ENCODE results near the gene LRP11.
"Not testable (repeated sequence)": the region's sequence is repeated elsewhere in the genome, so short reads cannot be mapped to it uniquely, and the experiment has no call there.

Gene LRP11

DNA sequence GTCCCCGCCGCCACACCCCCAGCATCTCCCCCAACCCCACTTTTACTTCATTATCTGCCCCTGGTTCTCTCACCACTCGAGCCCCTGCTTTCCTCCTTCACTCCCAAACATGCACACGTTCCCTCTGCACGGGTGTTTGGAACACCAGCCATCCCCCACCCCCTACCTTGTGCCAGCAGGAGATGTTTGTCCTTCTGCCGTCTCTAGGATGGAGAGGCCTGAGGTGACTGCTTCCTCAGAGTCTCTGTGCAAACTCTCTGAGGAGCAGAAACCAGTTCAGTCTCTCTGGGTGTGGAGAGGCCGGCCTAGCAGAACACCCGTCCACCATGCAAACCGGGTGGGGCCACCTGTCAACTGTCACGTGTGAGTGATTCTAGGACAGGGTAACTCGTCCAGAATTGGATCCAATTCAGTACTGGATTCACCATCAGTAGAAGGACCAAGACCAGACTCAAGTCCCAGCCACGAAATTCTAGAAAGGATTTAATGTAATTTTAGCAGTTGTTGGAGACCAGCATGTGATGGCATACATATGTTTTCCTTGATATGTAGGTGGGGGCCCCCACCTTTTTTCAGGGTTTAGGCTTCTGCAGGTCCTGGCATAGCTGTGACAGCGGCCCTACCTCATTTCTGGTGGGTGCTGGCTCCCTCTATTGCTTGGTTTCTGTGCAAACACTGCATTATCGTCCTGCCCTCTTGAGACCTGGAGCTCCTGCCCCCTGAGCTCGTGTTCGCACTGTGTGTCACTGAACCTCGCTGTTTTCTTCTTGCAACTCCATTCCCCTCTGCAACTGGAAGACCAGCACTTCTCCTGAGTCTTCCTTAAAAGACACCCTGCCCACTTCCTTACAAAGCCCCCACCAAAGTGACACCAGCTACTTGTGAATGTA lies 33.9 kb upstream of the LRP11 start, which contains the start of gene RAET1E:
RAET1E (minus strand) TSS at position 259 of the 890 bp plus-strand sequence. CDS start 7,212 bp downstream, outside the sequence.
- DNase-seq (ENCODE audit: low read depth), result no peak

DNA sequence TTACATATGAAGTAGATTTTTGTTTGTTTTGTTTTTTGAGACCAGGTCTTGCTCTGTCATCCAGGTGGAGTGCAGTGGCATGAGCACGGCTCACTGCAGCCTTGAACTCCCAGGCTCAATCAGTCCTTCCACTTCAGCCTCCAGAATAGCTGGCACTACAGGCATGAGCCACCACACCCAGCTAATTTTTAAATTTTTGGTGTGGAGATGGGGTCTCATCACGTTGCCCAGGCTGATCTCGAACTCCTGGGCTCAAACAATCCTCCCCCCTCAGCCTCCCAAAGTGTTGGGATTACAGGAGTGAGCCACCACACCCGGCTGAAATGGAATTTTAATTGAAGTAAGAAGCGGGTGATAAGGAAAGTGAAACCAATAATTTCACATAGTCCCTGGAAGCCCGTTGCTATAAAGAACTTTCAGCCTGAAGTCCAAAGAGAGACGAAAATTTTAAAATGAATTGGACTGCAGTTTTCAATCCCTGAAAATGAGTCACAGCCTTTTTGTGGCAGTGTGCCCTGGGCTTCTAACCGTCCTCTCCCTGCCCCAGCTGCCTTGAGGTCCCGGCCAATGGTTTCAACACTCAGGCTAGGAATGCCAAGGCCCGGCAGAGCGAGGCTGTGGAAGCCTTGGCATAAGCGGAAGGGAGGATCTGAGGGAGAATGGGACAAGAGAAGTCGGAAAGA lies 33.0 kb upstream of the LRP11 start:
- no peak for DNase-seq (ENCODE audit: low read depth)

DNA sequence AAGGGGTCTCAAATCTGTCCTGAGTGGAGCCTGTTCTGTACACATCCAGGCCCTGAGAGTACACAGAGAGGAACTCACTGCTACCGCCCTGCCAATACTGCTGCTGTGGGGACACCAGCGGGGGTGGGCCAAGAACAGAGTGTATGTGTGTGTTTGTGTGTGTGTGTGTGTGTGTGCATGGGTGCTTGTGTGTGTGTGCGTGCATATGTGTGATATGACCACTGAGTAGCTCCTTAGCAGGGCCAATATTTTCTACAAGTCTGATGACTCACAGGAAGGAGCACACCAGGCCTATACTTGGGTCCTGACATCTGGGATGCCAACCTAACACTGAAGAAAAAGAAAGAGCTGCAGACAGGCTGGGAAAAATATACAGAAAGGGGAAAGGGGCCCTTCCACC lies 32.3 kb upstream of the LRP11 start:
- no peak for DNase-seq (ENCODE audit: low read depth)

DNA sequence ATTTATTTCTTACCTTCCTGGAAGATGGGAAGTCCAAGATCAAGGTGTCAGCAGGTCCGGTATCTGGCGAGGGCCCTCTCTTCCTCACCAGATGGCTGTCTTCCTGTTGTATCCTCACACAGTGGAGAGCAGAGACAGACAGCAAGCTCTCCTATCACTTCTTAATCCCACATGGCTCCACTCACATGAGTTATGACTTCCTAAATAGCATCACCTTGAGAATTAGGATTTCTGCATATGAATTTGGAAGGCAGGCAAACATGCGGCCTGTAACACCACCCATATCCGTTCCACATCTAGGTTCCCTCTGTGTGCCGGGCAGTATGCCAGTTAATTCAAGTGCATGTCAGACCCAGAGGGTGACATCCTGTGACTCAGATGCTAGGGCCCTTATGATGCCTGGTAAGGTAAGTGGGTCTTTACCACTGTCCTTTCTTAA lies 31.7 kb upstream of the LRP11 start:
- no peak for DNase-seq (ENCODE audit: low read depth)

DNA sequence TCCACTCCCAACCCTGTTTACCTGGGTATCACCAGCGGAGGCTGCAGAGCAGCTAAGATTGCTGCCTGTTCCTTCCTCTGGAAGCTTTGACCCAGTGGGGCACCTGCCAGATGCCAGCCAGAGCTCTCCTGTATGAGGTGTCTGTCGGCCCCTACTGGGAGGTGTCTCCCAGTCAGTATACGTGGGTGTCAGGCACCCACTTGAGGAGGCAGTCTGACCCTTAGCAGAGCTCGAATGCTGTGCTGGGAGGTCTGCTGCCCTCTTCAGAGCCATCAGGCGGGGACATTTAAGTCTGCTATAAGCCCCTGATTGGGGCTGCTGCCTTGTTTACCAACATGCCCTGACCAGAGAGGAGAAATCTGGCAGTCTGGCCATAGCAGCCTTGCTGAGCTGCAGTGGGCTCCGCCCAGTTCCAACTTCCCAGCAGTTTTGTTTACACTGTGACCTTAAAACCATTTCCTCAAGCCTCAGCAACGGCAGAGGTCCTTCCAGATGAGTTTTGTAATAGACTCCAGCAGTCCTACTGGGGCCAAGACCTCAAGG lies 31.0 kb upstream of the LRP11 start:
- DNase-seq (ENCODE audit: low read depth), result no peak

DNA sequence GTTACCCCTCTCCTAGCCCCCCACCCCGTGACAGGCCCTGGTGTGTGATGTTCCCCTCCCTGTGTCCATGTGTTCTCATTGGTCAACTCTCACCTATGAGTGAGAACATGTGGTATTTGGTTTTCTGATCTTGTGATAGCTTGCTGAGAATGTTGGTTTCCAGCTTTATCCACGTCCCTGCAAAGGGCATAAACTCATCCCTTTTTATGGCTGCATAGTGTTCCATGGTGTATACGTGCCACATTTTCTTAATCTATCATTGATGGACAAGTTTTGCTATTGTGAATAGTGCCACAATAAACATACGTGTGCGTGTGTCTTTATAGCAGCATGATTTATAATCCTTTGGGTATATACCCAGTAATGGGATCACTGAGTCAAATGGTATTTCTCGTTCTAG lies 27.7 kb upstream of the LRP11 start:
- DNase-seq (ENCODE audit: low read depth), result not testable (repeated sequence)

DNA sequence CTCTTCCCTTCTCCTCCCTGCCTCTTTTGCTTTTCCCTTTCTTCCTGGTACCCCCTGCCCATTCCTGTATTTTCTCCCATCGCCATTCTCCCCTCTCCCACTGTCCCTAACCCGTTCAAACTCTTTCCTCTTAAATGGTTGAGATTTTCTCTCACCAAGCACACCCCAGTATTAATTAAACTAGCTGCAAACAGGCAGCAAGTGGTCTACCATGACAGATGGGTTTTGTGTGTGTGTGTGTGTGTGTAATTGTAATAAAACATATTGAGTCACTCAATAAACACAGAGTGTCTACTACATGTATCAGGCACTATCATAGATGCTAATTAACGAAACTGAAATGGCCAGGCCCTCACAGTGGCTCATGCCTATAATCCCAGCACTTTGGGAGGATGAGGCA lies 27.1 kb upstream of the LRP11 start:
- no peak for DNase-seq (ENCODE audit: low read depth)

DNA sequence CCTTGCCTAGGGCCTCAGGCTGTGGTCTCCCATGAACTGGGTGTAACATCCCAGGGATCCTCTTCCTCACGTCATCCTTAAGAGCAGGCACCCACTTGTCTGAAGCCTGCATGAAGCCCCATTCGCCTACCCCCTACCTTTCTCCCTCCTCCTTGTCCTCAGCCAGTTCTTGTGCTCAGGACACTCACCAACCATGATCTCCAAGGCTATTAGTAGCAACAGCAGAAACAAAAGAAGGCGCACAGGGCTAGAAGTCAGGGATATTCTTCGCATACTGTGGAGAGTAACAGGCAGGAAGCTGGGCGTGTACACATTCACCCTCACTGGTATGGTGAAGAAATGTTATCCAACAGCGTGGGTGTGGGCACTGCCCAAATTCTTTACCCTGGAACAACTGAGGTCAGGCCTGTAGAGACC lies 26.5 kb upstream of the LRP11 start:
- no peak for DNase-seq (ENCODE audit: low read depth)

DNA sequence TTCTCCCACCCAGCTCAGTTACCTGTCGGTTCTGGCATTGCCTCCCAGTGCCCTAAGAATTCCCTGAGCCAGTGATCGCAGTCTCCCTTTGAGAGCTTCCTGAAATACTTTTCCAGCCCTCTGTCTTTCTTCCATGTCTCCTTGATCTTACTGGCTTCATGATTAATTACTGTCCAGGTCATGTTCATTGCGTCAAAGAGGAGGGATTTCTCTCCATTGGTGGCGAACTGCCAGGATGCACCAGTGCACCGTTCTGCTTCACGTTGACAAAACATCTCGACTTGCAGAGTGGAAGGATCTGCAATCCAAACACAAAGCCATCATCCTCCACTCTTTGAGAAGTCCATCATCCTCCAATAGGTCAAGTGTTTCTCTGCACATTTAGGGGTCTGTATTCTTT lies 25.2 kb upstream of the LRP11 start:
- no peak for DNase-seq (ENCODE audit: low read depth)

DNA sequence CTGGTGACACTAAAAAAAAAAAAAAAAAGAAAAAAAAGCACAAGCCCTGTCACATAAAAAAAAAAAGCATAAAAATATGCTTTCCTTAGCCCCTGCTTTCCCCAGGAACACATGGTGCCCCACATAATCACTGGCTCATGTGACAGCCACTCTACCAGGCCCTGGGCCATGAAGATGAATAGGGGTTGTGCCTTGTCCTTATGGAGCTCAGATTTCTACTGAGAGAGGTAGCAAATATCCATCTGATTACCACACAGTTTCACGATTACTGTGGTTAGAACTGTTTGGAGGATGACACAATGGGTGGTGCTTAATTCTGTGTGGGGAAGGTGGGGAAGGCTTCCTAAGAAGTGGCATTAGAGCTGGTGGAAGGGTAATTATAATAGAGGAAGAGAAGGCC lies 24.5 kb upstream of the LRP11 start:
- DNase-seq (ENCODE audit: low read depth), result no peak

DNA sequence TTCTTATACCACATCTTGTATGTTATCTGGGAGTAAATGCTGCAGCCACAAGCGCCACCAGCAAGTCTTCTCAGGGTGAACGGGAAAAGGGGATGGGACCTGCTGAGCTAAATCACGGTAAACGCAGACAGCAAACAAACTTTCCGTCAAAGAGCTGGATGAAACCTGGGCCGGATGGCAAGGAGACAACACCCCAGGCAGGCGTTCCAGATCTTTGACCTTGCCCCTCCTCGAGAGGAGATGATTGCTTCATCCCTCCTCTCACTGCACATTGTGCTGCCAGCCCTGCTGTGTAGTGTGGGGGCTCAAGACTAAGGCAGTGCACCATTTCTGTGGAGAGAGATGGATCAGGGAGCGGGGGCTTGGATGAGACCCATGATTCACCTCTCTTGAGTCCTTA lies 23.9 kb upstream of the LRP11 start:
- DNase-seq (ENCODE audit: low read depth), result no peak

DNA sequence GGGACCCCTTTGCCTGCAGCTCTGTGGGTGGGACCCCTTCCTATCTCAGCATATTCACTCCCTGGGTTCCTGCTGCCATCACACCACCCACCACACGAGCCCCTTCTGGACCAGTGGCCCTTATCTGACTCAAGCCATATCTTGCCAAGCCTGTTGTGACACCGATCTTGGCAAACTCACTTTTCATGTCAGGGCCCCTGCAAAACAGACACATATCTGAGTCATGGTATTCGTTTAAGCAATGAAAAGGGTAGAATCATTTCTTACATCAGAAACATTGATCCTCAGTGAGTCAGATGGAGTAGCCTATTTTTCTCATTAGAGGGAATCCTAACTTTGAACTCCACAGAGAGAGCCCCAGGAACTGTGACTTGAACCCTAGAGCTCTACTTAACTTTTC lies 23.2 kb upstream of the LRP11 start:
- no peak for DNase-seq (ENCODE audit: low read depth)

DNA sequence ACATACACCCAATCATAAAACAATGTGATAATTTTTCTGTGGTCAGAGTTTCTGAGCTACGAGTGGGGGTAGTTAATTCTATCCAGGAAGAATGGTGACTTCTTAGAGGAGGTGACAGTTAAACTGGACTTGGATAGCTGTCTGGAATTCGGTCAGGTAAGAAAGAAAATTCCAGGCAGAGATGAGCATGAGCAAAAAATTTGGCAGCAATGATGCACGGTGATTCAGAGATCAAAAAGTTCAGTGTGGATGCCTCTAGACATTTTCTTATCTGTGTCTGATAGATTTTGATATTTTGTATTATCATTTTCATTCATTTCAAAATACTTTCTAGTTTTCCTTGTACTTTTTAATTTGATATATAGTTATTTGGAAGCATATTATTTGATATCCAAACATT lies 21.7 kb upstream of the LRP11 start:
- no peak for DNase-seq (ENCODE audit: low read depth)

DNA sequence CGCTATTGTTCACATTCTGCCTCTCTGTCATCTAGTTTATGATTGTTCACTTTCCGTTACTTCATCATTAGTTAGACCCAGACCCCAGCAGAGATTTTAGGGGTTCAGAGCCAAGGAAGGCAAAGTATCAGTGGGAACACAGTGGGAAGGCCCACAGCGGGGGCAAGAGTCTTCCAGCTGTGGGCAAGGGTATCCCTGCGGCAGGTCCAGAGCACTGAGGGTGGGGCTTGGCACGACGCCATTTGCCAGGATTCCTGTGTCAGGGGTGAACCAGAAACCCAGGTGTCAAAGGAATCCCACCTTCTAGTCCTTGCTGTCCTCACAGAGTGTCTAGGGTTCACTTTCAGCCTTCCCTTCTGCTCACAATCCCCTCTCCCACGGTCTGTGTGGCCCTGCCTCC lies 20.5 kb upstream of the LRP11 start:
- DNase-seq (ENCODE audit: low read depth), result no peak

DNA sequence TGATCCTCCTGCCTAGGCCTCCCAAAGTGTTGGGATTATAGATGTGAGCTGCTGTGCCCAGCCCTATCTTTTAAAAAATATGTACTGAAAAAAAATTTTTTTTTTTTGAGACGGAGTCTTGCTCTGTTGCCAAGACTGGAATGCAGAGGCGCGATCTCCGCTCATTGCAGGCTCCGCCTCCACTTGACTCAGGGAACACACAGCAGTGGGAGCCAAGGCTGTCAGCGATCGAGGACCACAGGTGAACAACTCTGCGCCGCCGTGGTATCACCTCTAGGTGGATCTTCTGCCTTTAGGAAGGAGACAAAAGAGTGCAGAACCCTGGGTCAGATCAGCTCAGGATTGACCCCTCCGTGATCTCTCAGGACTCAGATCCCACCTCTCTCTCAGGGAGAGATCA lies 20.1 kb upstream of the LRP11 start:
- DNase-seq (ENCODE audit: low read depth), result no peak

DNA sequence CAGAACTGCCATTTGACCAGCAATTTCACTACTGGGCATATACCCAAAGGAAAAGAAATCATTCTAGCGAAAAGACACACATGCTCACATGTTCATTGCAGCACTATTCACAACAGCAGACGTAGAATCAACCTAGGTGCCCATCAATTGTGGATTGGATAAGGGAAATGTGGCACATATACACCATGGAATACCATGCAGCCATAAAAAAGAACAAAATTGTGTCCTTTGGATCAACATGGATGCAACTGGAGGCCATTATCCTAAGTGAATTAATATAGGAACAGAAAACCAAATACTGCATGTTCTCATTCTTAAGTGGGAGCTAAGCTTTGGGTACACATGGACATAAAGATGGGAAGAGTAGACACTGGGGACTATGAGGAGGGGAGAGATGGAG lies 17.7 kb upstream of the LRP11 start:
- no peak for DNase-seq (ENCODE audit: low read depth)

DNA sequence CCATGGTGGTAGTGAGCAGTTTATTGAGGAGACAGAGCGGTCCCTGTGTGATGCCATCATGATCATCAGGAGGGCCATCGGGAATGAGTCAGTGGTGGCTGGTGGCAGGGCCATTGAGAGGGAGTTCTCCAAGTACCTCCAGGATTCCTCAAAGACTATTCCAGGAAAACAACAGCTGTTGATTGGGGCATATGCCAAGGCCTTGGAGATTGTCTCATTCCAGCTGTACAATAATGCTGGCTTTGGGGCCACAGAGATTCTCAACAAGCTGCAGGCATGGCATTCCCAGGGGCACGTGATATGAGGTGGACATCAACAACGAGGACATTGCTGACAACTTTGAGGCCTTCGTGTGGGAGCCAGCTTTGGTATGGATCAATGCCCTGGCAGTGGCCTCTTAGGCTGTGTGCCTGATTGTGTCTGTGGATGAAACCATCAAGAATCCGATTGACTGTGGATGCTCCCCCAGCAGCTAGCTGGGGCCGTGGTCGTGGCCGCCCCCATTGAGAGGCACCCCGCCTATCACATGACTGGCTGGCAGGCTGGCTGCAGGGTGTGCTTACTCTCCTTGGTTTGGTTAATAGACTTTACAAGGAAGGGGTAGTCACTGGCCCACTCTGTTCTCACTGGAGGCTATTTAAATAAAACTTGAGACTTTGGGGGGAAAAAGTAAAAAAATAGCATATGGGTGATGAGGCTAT lies 17.1 kb upstream of the LRP11 start:
- no peak for DNase-seq (ENCODE audit: low read depth)

DNA sequence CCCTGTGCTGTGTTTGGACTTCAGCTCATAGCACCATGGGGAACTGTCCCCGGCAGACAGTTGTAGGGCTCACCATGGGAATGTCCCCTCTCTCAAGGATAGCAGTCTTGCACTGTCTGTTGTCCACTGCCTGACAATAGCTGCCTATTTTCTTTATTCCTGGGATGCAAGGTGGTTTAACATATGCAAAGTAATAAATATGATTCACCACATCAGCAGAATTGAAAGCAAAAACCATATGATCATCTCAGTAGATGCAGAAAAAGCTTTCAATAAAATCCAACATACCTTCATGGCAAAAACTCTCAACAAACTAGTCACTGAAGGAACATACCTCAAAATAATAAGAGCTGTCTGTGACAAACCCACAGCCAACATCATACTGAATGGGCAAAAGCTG lies 13.5 kb upstream of the LRP11 start:
- no peak for DNase-seq (ENCODE audit: low read depth)

DNA sequence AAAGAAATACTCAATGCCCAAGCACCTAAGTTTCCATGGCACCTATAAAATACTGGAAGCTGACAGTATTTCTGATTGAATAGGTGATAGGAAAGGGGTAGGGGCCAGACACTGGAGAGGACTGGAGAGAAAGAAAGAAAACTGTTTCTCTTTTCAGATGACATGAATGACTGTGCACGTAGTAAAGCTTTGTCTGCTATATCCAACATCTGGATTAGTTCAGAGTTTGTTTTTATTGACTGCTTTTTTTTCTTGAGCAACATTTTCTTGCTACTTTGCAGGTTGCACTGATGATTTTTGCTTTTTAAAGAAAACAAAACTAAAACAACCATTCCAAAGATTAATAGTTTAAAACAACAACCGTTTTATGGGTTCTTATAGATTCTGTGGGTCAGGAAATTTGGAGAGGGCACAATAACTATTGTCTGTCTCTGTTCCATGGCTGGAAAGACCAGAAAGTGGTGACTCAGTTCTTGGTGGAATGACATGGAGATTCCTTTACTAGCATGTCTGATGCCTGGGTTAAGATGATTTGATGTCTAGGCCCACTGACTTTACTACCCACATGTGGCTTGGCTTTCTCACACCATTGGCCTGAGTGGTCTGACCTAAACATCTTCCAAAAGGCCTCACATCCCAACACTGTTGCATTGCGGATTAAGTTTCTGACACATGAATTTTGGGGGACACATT lies 12.2 kb upstream of the LRP11 start:
- no peak for DNase-seq (ENCODE audit: low read depth)

DNA sequence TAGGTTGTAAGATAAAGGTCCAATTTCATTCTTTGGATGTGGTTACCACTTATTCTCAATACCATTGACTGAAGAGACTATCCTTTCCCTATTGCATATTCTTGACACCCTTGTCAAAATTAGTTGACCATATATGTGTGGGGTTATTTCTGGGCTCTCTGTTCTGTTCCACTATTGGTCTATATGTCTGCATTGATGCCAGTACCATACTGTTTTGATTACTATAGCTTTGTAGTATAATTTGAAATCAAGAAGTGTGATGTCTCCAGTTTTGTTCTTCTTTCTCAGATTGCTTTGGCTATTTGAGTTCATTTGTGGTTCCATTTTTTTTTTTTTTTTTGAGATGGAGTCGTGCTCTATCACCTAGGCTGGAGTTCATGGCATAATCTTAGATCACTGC lies 8.1 kb upstream of the LRP11 start:
- no peak for DNase-seq (ENCODE audit: low read depth)

DNA sequence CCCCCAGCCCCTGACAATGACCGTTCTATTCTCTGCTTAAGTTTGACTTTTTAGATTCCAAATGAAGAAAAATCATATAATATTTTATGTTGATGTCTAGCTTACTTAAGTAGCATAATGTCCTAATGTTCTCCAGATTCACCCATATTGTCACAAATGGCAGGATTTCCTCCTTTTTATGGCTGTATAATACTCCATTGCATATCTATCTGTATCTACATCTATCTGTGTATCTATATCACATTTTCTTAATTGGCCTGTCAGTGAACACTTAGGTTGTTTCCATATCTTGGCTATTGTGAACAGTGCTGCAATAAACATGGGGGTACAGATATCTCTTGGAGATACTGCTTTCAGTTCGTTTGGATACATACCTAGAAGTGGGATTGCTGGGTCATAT lies 7.0 kb upstream of the LRP11 start:
- DNase-seq (ENCODE audit: low read depth), result no peak

Measured in stimulated activated CD8-positive, alpha-beta memory T cell treated with anti-CD3 and anti-CD28 coated beads, Interleukin-12 subunit alpha, Interleukin-12 subunit beta, amount 100 ng/mL, for 4 hours (primary cell).